GM12878 (cell line): ENCODE data around the gene ILF2. TPM values are rescaled to one million over a fixed set of nuclear protein-coding genes. Genes with fewer than 3 reads are reported as not detected.

Experiments used
- ATAC-seq: fragments of 200-7000 bp; cut with Tn5 transposase; 3 replicates; pipeline ENCODE4 v1.9.1; 2020; ENCODE audit warnings: mild to moderate bottlenecking, moderate library complexity
- BruUV-seq: library from RNA; stranded (reverse); fragments of 400-500 nt; replicated peaks from 2 replicates; lab custom pipeline; 2021; lab: Mats Ljungman, UMichigan
- CTCF ChIA-PET: fragments of 300-600 bp; sonication (Branson Sonifier 250); formaldehyde crosslinking; extraction: SDS; loops from one replicate; lab custom pipeline; 2021; ENCODE audit warnings: inconsistent platforms; lab: Yijun Ruan, JAX
- POLR2A ChIA-PET: fragments of 350-600 bp; formaldehyde crosslinking; extraction: SDS; loops from one replicate; lab custom pipeline; 2021; ENCODE audit warnings: inconsistent platforms; lab: Charles Lee
- RAD21 ChIA-PET: fragments of 300-600 bp; sonication (Branson Sonifier 250); formaldehyde crosslinking; loops from one replicate; lab custom pipeline; 2023; ENCODE audit warnings: antibody characterized with exemption; ENCODE audit not compliant: unreplicated experiment; lab: Charles Lee
- SMC1A ChIA-PET: fragments of 300-600 bp; sonication (Branson Sonifier 250); formaldehyde crosslinking; loops from one replicate; lab custom pipeline; 2023; ENCODE audit not compliant: unreplicated experiment, uncharacterized antibody; lab: Charles Lee
- DNase-seq: peaks from one replicate; pipeline ENCODE4 v3.0.0-alpha.2; 2011; ENCODE audit warnings: low read depth, low spot score
- FAIRE-seq: peaks from 3 replicates; lab custom pipeline; 2011; peaks lifted over from hg19 to GRCh38; lab: Jason Lieb, UNC
- H2AFZ ChIP-seq: 2 replicates; pipeline ENCODE4 v1.6.0; 2011; ENCODE audit warnings: low read depth, low read length, control low read depth; ENCODE audit not compliant: control insufficient read depth
- H3K27ac ChIP-seq: 2 replicates; pipeline ENCODE4 v1.5.1; 2011; ENCODE audit warnings: control low read depth; ENCODE audit not compliant: control insufficient read depth, insufficient read depth
- H3K27me3 ChIP-seq, 2 experiments: replicated peaks in 1 of 2; 2 replicates each; pipeline versions ENCODE4 v1.6.0 to v1.6.1; 2011; ENCODE audit warnings: low read length in 1 of 2; ENCODE audit not compliant: control insufficient read depth in 2 of 2, insufficient read depth in 2 of 2
- H3K36me3 ChIP-seq, 2 experiments: 2 replicates each; pipeline ENCODE4 v1.5.1; 2011; ENCODE audit warnings: low read length in 1 of 2; ENCODE audit not compliant: control insufficient read depth in 2 of 2, insufficient read depth in 2 of 2
- H3K4me1 ChIP-seq: 2 replicates; pipeline ENCODE4 v1.6.1; 2011; ENCODE audit warnings: mild to moderate bottlenecking, low read length, moderate library complexity, mixed read lengths; ENCODE audit not compliant: control insufficient read depth, insufficient read depth
- H3K4me2 ChIP-seq: 2 replicates; pipeline ENCODE4 v1.6.0; 2011; ENCODE audit warnings: control low read depth; ENCODE audit not compliant: control insufficient read depth, insufficient read depth
- H3K4me3 ChIP-seq: fragments of 200-600 bp; sonication (generic); 2 replicates; pipeline ENCODE4 v1.5.1; 2016
- H3K79me2 ChIP-seq: 2 replicates; pipeline ENCODE4 v1.6.0; 2011; ENCODE audit warnings: low read length; ENCODE audit not compliant: control insufficient read depth, insufficient read depth
- H3K9ac ChIP-seq: 2 replicates; pipeline ENCODE4 v1.8.0; 2011; ENCODE audit warnings: low read length, control low read depth, mixed read lengths; ENCODE audit not compliant: control insufficient read depth, insufficient read depth
- H3K9me3 ChIP-seq: replicated peaks from 3 replicates; pipeline ENCODE4 v1.5.1; 2011; ENCODE audit warnings: mild to moderate bottlenecking, low read length; ENCODE audit not compliant: control insufficient read depth, insufficient read depth
- H4K20me1 ChIP-seq: 2 replicates; pipeline ENCODE4 v1.6.0; 2011; ENCODE audit not compliant: control insufficient read depth, insufficient read depth
- CHD1 ChIP-seq: IDR thresholded peaks from 2 replicates; pipeline ENCODE4 v1.6.1; 2012; ENCODE audit warnings: low read depth, low read length, improper control_type of control experiment
- CHD4 ChIP-seq: fragments of 200-600 bp; sonication (generic); IDR thresholded peaks from 2 replicates; pipeline ENCODE4 v1.6.1; 2016; ENCODE audit warnings: mild to moderate bottlenecking
- HCFC1 ChIP-seq: fragments of 150-350 bp; IDR thresholded peaks from 2 replicates; pipeline ENCODE4 v1.6.1; 2014; ENCODE audit warnings: low read length
- HSF1 ChIP-seq: fragments of 150-350 bp; IDR thresholded peaks from 2 replicates; pipeline ENCODE4 v1.6.1; 2014; ENCODE audit warnings: mild to moderate bottlenecking, low read depth, low read length
- IKZF2 ChIP-seq, 2 experiments: fragments of 450-650 bp; IDR thresholded peaks; 2 replicates each; pipeline ENCODE4 v1.6.1; 2017; ENCODE audit warnings: mild to moderate bottlenecking in 2 of 2, moderate library complexity in 2 of 2
- KAT2A ChIP-seq: conservative IDR thresholded peaks from 2 replicates; pipeline ENCODE4 v1.6.1; 2011; ENCODE audit warnings: low read depth, low read length; ENCODE audit not compliant: control insufficient read depth
- MEF2A ChIP-seq: IDR thresholded peaks from 2 replicates; pipeline ENCODE4 v1.6.1; 2011; ENCODE audit warnings: low read depth, mild to moderate bottlenecking, low read length, moderate library complexity; ENCODE audit not compliant: insufficient read depth
- NBN ChIP-seq: fragments of 450-650 bp; IDR thresholded peaks from 2 replicates; pipeline ENCODE4 v1.6.1; 2016
- NFYB ChIP-seq: IDR thresholded peaks from 2 replicates; pipeline ENCODE4 v1.6.1; 2011; ENCODE audit warnings: low read depth, mild to moderate bottlenecking, low read length, improper control_type of control experiment, moderate library complexity; ENCODE audit not compliant: insufficient read depth
- PML ChIP-seq: IDR thresholded peaks from 2 replicates; pipeline ENCODE4 v1.6.1; 2012; ENCODE audit warnings: low read length, inconsistent platforms
- POLR2AphosphoS2 ChIP-seq: IDR thresholded peaks from 2 replicates; pipeline ENCODE4 v1.6.1; 2011; ENCODE audit warnings: low read depth, mild to moderate bottlenecking, low read length, improper control_type of control experiment, moderate library complexity
- RAD21 ChIP-seq: IDR thresholded peaks from 2 replicates; pipeline ENCODE4 v1.6.1; 2011; ENCODE audit warnings: mild to moderate bottlenecking, low read depth, low read length, moderate library complexity; ENCODE audit not compliant: insufficient read depth
- SMARCA5 ChIP-seq: fragments of 450-650 bp; IDR thresholded peaks from 2 replicates; pipeline ENCODE4 v1.6.1; 2017; ENCODE audit warnings: mild to moderate bottlenecking
- SPI1 ChIP-seq: IDR thresholded peaks from 2 replicates; pipeline ENCODE4 v1.6.1; 2011; ENCODE audit warnings: low read depth, mild to moderate bottlenecking, low read length, moderate library complexity, borderline replicate concordance; ENCODE audit not compliant: insufficient read depth
- SRF ChIP-seq, 2 experiments: IDR thresholded peaks; 2 replicates each; pipeline ENCODE4 v1.6.1; 2011; ENCODE audit warnings: low read depth in 2 of 2, low read length in 2 of 2, mild to moderate bottlenecking in 1 of 2, moderate library complexity in 1 of 2
- USF2 ChIP-seq: IDR thresholded peaks from 2 replicates; pipeline ENCODE4 v1.6.1; 2011; ENCODE audit warnings: low read depth, low read length, improper control_type of control experiment, borderline replicate concordance
- WGBS: methylation state at CpG from one replicate; pipeline ENCODE4 v1.1.6; 2016; ENCODE audit warnings: low lambda C conversion rate; ENCODE audit not compliant: insufficient replicate concordance, insufficient coverage; ENCODE audit errors: missing lambda C conversion rate; 5-methylcytosine and 5-hydroxymethylcytosine counted together
- in situ Hi-C: fragments of 300-500 bp; cut with MboI; formaldehyde crosslinking; loops from 9 replicates; pipeline ENCODE4 v1.14.3; 2018; ENCODE audit warnings: mixed read lengths
- intact Hi-C: fragments of 100-400 bp; cut with micrococcal nuclease; formaldehyde crosslinking; loops from one replicate; pipeline ENCODE4 v1.14.2; 2022; ENCODE audit not compliant: unreplicated experiment
- polyA plus RNA-seq, 11 experiments: library from polyadenylated mRNA; depleted of rRNA in 4 of 11; unstranded in 6 of 11; stranded (reverse) in 5 of 11; fragments of >200 nt; fragmentation: Nextera tagmentation in 4 of 11; fragmentation: Illumina TruSeq in 1 of 11; extraction: Ambion mirVana in 4 of 11; extraction: Trizol in 1 of 11; gene quantifications; 1 replicate in 1 of 11; 2 replicates in 10 of 11; pipeline versions ENCODE4 v1.2.1 to v1.2.3, GENCODE V29; 2011 to 2016; ENCODE audit warnings: inconsistent platforms in 2 of 11, missing spikeins in 2 of 11, low read depth in 1 of 11
- total RNA-seq, 4 experiments: library from RNA; depleted of rRNA in 3 of 4; stranded (reverse); fragments of >200 nt in 3 of 4; fragmentation: Illumina TruSeq in 1 of 4; extraction: Trizol in 1 of 4; gene quantifications; 2 replicates each; pipeline versions ENCODE4 v1.2.1 to v1.2.3, GENCODE V29; 2013 to 2021
- TF ChIP-seq, protein P1 (sequence below): IDR thresholded peaks from 2 replicates; pipeline ENCODE4 v1.6.1; 2011; ENCODE audit warnings: mild to moderate bottlenecking, low read depth, low read length, moderate library complexity; ENCODE audit not compliant: insufficient replicate concordance

ILF2 gene
- total and polyA plus RNA-seq, 10 of the 15 experiments (the other 5 are each of a cell fraction or from before 2014, with no cell fraction given): 261 to 520 (median 449) TPM

GRCh38 chr1:153698923-153699714 lies 28.3 kb upstream of the ILF2 start (continued):
- TF ChIP-seq USF2 (no peak), MEF2A (no peak), RAD21 (no peak)

DNA sequence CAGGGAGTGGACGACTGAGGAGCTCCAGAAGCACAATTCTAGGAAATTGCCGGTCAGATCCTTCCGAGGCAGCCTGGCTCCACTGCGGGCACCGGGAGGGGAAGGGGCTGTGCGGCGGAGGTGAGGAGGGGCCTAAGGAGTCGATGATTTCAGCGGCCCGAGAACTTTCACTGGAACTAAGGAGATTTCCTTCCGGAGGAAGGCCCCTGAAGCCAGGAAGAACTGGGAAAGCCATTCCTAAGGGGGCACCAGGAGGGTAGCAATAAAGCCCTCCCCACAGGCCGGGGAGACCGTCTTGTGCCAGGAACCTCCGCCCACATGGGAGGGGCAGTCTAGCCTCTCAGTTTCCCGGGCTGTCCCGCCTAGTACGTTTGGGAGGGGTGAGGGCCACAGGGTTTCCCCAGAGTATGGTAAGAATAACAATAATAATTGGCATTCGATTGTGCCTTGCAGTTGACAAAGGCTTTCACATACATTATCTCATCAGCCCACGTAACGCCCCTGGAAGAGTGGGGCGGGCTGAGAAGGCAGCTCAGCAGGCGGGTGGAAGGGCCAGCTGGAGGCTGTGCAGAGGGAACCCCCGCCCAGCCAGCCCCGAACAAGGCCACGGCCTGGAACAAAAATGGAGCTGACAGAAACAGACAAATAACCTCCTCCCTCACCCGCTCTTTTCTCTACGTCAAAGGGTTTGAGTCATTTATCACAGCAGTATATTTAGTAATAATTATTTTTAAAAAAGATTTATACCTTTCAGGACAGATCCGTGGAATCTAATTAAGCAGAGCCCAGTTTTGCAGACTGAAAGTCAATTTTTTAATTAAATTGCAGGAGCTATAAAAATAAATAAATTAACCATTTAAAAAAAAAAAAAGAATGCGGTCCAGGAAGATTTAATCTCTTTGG lies 27.5 kb upstream of the ILF2 start:
- intact Hi-C loops (no loop called here), in situ Hi-C loops (no loop called here)
- DNase-seq (no peak), FAIRE-seq (no peak), ATAC-seq (peak; percentile 31; the same call in 2 of the 3 replicates)
- RAD21 ChIA-PET: interaction anchor here (0.7 to 1.0 kb wide), 2 partner anchors 28 to 44 kb away, joined by 3 read pairs; no protein-coding TSS in a partner anchor
- Histone ChIP-seq H3K4me3 (no peak overlapping the region), H2AFZ (peak overlapping the region; percentile 72), H4K20me1 (no peaks in the 10 kb centered on the region), H3K9ac (peak overlapping the region; percentile 20; the same call in 1 of the 2 replicates), H3K9me3 (no peaks in the 10 kb centered on the region), H3K27me3 (no peaks in the 10 kb centered on the region), H3K79me2 (no peaks in the 10 kb centered on the region), H3K27ac (no peak overlapping the region), H3K36me3 (no peaks in the 10 kb centered on the region), H3K4me1 (peaks cover 4% of the 10 kb centered on the region), H3K4me2 (peak overlapping the region; percentile 33; the same call in 1 of the 2 replicates)
- CTCF ChIA-PET: no interaction called here
- SMC1A ChIA-PET: no interaction called here
- WGBS: 42% methylated on average over 29 of the region's 29 CpGs
- no TSS peak for BruUV-seq
- POLR2A ChIA-PET: interaction anchor here (0.6 to 1.3 kb wide), 2 partner anchors 28 to 1275 kb away, joined by 3 to 4 read pairs; no protein-coding TSS in a partner anchor
- TF ChIP-seq, protein P1, sequence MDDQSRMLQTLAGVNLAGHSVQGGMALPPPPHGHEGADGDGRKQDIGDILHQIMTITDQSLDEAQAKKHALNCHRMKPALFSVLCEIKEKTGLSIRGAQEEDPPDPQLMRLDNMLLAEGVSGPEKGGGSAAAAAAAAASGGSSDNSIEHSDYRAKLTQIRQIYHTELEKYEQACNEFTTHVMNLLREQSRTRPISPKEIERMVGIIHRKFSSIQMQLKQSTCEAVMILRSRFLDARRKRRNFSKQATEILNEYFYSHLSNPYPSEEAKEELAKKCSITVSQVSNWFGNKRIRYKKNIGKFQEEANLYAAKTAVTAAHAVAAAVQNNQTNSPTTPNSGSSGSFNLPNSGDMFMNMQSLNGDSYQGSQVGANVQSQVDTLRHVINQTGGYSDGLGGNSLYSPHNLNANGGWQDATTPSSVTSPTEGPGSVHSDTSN: no peak
- TF ChIP-seq SPI1 (no peak), HCFC1 (no peak), CHD1 (no peak), IKZF2 (IDR thresholded peaks at IDR 0.05) (no peak), KAT2A (no peak), NFYB (no peak), NBN (no peak), CHD4 (no peak), POLR2AphosphoS2 (no peak), PML (no peak), HSF1 (no peak), SMARCA5 (no peak), SRF (IDR thresholded peaks at IDR 0.05; ENCODE audit: low read depth in 2 of 2, low read length in 2 of 2) (no peak)
